Measurements from ENCODE around the gene AOPEP.

GRCh38 chr9:95022657-95023056, 296.2 kb downstream of the AOPEP start:
- TF ChIP-seq EP300 (IDR thresholded peaks at IDR 0.05; ENCODE audit: borderline replicate concordance): no peak
- no peak for TF ChIP-seq CREB1 (IDR thresholded peaks at IDR 0.05; ENCODE audit: low read depth)
- TF ChIP-seq CEBPB (IDR thresholded peaks at IDR 0.05): no peak
- no peak for TF ChIP-seq RAD21 (IDR thresholded peaks at IDR 0.05; ENCODE audit: low read depth)
- TF ChIP-seq ZBTB7A (IDR thresholded peaks at IDR 0.05; ENCODE audit: low read depth): no peak
- TF ChIP-seq MAX (IDR thresholded peaks at IDR 0.05): no peak
- TF ChIP-seq REST (IDR thresholded peaks at IDR 0.05; ENCODE audit: low read depth): no peak
- TF ChIP-seq TAF1 (IDR thresholded peaks at IDR 0.05; ENCODE audit: low read depth): no peak
